Hepatocyte (in vitro differentiated cells): ENCODE measurements around the gene ASB5. TPM values are rescaled to one million over a fixed set of nuclear protein-coding genes. Genes with fewer than 3 reads are reported as not detected.
A peak's percentile ranks its signal among the peaks of the same experiment; 100 is the strongest.

Source experiments
- DNase-seq: peaks from one replicate; pipeline ENCODE4 v3.0.0-alpha.2; 2016; ENCODE audit warnings: low spot score
- H2AFZ ChIP-seq: fragments of 200-600 bp; sonication (generic); 2 replicates; pipeline ENCODE4 v1.6.0; 2016; ENCODE audit warnings: antibody characterized with exemption, mild to moderate bottlenecking
- H3K27ac ChIP-seq: fragments of 200-600 bp; sonication (generic); 2 replicates; pipeline ENCODE4 v1.5.1; 2016; ENCODE audit warnings: mild to moderate bottlenecking
- H3K27me3 ChIP-seq: fragments of 200-600 bp; sonication (generic); 2 replicates; pipeline ENCODE4 v1.6.1; 2016
- H3K36me3 ChIP-seq: fragments of 200-600 bp; sonication (generic); replicated peaks from 2 replicates; pipeline ENCODE4 v1.5.1; 2016; ENCODE audit warnings: low read depth; ENCODE audit not compliant: insufficient read depth
- H3K4me1 ChIP-seq: fragments of 200-600 bp; sonication (generic); 2 replicates; pipeline ENCODE4 v1.5.1; 2016; ENCODE audit warnings: mild to moderate bottlenecking, moderate library complexity; ENCODE audit not compliant: insufficient read depth
- H3K4me2 ChIP-seq: fragments of 200-600 bp; sonication (generic); 2 replicates; pipeline ENCODE4 v1.6.0; 2016
- H3K4me3 ChIP-seq: fragments of 200-600 bp; sonication (generic); 2 replicates; pipeline ENCODE4 v1.5.1; 2016; ENCODE audit warnings: mild to moderate bottlenecking
- H3K79me2 ChIP-seq: fragments of 200-600 bp; sonication (generic); 2 replicates; pipeline ENCODE4 v1.6.0; 2017; ENCODE audit warnings: mild to moderate bottlenecking
- H3K9me2 ChIP-seq: fragments of 200-600 bp; sonication (generic); replicated peaks from 2 replicates; pipeline ENCODE4 v1.6.0; 2017; ENCODE audit warnings: mild to moderate bottlenecking; ENCODE audit not compliant: insufficient read depth
- H3K9me3 ChIP-seq: fragments of 200-600 bp; sonication (generic); 2 replicates; pipeline ENCODE4 v1.5.1; 2016; ENCODE audit warnings: low read depth, mild to moderate bottlenecking
- H4K20me1 ChIP-seq: fragments of 200-600 bp; sonication (generic); 2 replicates; pipeline ENCODE4 v1.6.0; 2016; ENCODE audit warnings: mild to moderate bottlenecking; ENCODE audit not compliant: insufficient read depth, poor library complexity, severe bottlenecking
- CTCF ChIP-seq: fragments of 200-600 bp; sonication (generic); IDR thresholded peaks from 2 replicates; pipeline ENCODE4 v1.5.1; 2016; ENCODE audit warnings: antibody characterized with exemption, mild to moderate bottlenecking; ENCODE audit not compliant: poor library complexity
- EZH2 ChIP-seq: fragments of 200-600 bp; sonication (generic); IDR thresholded peaks from 2 replicates; pipeline ENCODE4 v1.6.1; 2016; ENCODE audit warnings: antibody characterized with exemption, mild to moderate bottlenecking, borderline replicate concordance
- EZH2phosphoT487 ChIP-seq: fragments of 200-600 bp; sonication (generic); IDR thresholded peaks from one replicate; pipeline ENCODE4 v1.6.1; 2018; ENCODE audit warnings: antibody characterized with exemption, mild to moderate bottlenecking, low read depth, moderate library complexity; ENCODE audit not compliant: unreplicated experiment, severe bottlenecking
- WGBS: methylation state at CpG from one replicate; pipeline ENCODE4 v1.1.6; 2016; ENCODE audit warnings: low lambda C conversion rate; ENCODE audit errors: missing lambda C conversion rate; 5-methylcytosine and 5-hydroxymethylcytosine counted together
- polyA plus RNA-seq: library from polyadenylated mRNA; unstranded; fragments of >200 nt; fragmentation: Nextera tagmentation; extraction: Ambion mirVana; gene quantifications from 2 replicates; pipeline ENCODE4 v1.2.1, GENCODE V29; 2016
- total RNA-seq: library from RNA; depleted of rRNA; stranded (reverse); fragments of >200 nt; gene quantifications from 2 replicates; pipeline ENCODE4 v1.2.3, GENCODE V29; 2014

The ASB5 gene
- total and polyA plus RNA-seq, 2 experiments from 2014 or later = 0.10 to 0.30 TPM

- no peak overlapping the region for H3K4me2 ChIP-seq
- no peaks in the 10 kb centered on the region for H3K9me2 ChIP-seq
- H3K27ac ChIP-seq = no peak overlapping the region
- H3K27me3 ChIP-seq = no peaks in the 10 kb centered on the region
- WGBS = 57% methylated on average over 2 of the region's 2 CpGs
- no peaks in the 10 kb centered on the region for H3K79me2 ChIP-seq
- no peak overlapping the region for H2AFZ ChIP-seq
- no peaks in the 10 kb centered on the region for H3K9me3 ChIP-seq
- peak; percentile 30 for DNase-seq
- H3K4me3 ChIP-seq = no peak overlapping the region
- TF ChIP-seq CTCF = no peak
- no peak for TF ChIP-seq EZH2
- no peak for TF ChIP-seq EZH2phosphoT487
- no peaks in the 10 kb centered on the region for H3K36me3 ChIP-seq
- no peaks in the 10 kb centered on the region for H3K4me1 ChIP-seq
- no peaks in the 10 kb centered on the region for H4K20me1 ChIP-seq
Observed at GRCh38 chr4:176187624-176188023, 81.4 kb downstream of the ASB5 start.

- Histone ChIP-seq H3K27ac (no peak overlapping the region), H4K20me1 (no peaks in the 10 kb centered on the region), H2AFZ (no peak overlapping the region), H3K4me1 (no peaks in the 10 kb centered on the region), H3K27me3 (no peaks in the 10 kb centered on the region), H3K4me3 (no peak overlapping the region), H3K4me2 (no peak overlapping the region), H3K9me3 (no peaks in the 10 kb centered on the region), H3K79me2 (no peaks in the 10 kb centered on the region), H3K9me2 (no peaks in the 10 kb centered on the region), H3K36me3 (no peaks in the 10 kb centered on the region)
- WGBS = 60% methylated on average over 6 of the region's 6 CpGs
- DNase-seq = no peak
- TF ChIP-seq EZH2 = no peak
- no peak for TF ChIP-seq CTCF
- TF ChIP-seq EZH2phosphoT487 = no peak
Observed at GRCh38 chr4:176186671-176187395, 82.2 kb downstream of the ASB5 start.

- Histone ChIP-seq H3K4me3 (no peak overlapping the region), H2AFZ (no peak overlapping the region), H3K36me3 (no peaks in the 10 kb centered on the region), H3K9me2 (no peaks in the 10 kb centered on the region), H3K79me2 (no peaks in the 10 kb centered on the region), H3K4me1 (no peaks in the 10 kb centered on the region), H3K27ac (no peak overlapping the region), H4K20me1 (no peaks in the 10 kb centered on the region), H3K27me3 (no peaks in the 10 kb centered on the region), H3K4me2 (no peak overlapping the region), H3K9me3 (no peaks in the 10 kb centered on the region)
- no peak for DNase-seq
- TF ChIP-seq CTCF (no peak), EZH2 (no peak), EZH2phosphoT487 (no peak)
- WGBS = 63% methylated on average over 2 of the region's 2 CpGs
Observed at GRCh38 chr4:176186067-176186466, 83.0 kb downstream of the ASB5 start.
